Smooth muscle cell (in vitro differentiated cells): Measurements from ENCODE around the gene SIN3A. TPM values are rescaled to one million over a fixed set of nuclear protein-coding genes. Genes with fewer than 3 reads are reported as not detected.

ENCODE experiments used
- DNase-seq: peaks from one replicate; lab custom pipeline; 2025; ENCODE audit not compliant: unreplicated experiment; lab: John Stamatoyannopoulos, UW
- H2AFZ ChIP-seq: fragments of 200-600 bp; sonication (generic); 2 replicates; pipeline ENCODE4 v1.6.0; 2016; ENCODE audit warnings: antibody characterized with exemption, low read depth, mild to moderate bottlenecking
- H3F3A ChIP-seq: fragments of 200-600 bp; sonication (generic); 2 replicates; pipeline ENCODE4 v1.6.0; 2017; ENCODE audit warnings: antibody characterized with exemption, low read depth
- H3K27ac ChIP-seq: fragments of 200-600 bp; sonication (generic); 2 replicates; pipeline ENCODE4 v1.5.1; 2016; ENCODE audit warnings: low read depth, mild to moderate bottlenecking
- H3K27me3 ChIP-seq: fragments of 200-600 bp; sonication (generic); 2 replicates; pipeline ENCODE4 v1.6.1; 2016; ENCODE audit warnings: low read depth, mild to moderate bottlenecking
- H3K36me3 ChIP-seq: fragments of 200-600 bp; sonication (generic); 2 replicates; pipeline ENCODE4 v1.5.1; 2016; ENCODE audit warnings: low read depth
- H3K4me1 ChIP-seq: fragments of 200-600 bp; sonication (generic); 2 replicates; pipeline ENCODE4 v1.5.1; 2016; ENCODE audit warnings: low read depth
- H3K4me2 ChIP-seq: fragments of 200-600 bp; sonication (generic); 2 replicates; pipeline ENCODE4 v1.6.0; 2016; ENCODE audit warnings: mild to moderate bottlenecking
- H3K4me3 ChIP-seq: fragments of 200-600 bp; sonication (generic); 2 replicates; pipeline ENCODE4 v1.5.1; 2016; ENCODE audit warnings: mild to moderate bottlenecking
- H3K79me2 ChIP-seq: fragments of 200-600 bp; sonication (generic); 2 replicates; pipeline ENCODE4 v1.6.0; 2016; ENCODE audit warnings: low read depth, mild to moderate bottlenecking
- H3K9ac ChIP-seq: fragments of 200-600 bp; sonication (generic); 2 replicates; pipeline ENCODE4 v1.6.0; 2016; ENCODE audit warnings: low read depth
- H3K9me3 ChIP-seq: fragments of 200-600 bp; sonication (generic); replicated peaks from 2 replicates; pipeline ENCODE4 v1.5.1; 2016; ENCODE audit warnings: low read depth
- H4K20me1 ChIP-seq: fragments of 200-600 bp; sonication (generic); 2 replicates; pipeline ENCODE4 v1.6.0; 2016; ENCODE audit warnings: low read depth
- WGBS: methylation state at CpG from one replicate; pipeline ENCODE4 v1.1.7; 2016; ENCODE audit warnings: low lambda C conversion rate; 5-methylcytosine and 5-hydroxymethylcytosine counted together
- polyA plus RNA-seq: library from polyadenylated mRNA; unstranded; fragments of >200 nt; fragmentation: Nextera tagmentation; extraction: Ambion mirVana; gene quantifications from 2 replicates; pipeline ENCODE4 v1.2.1, GENCODE V29; 2016
- total RNA-seq: library from RNA; depleted of rRNA; stranded (reverse); fragments of >200 nt; gene quantifications from 2 replicates; pipeline ENCODE4 v1.2.3, GENCODE V29; 2014
- TF ChIP-seq, protein P1 (sequence below): fragments of 200-600 bp; sonication (generic); IDR thresholded peaks from 2 replicates; pipeline ENCODE4 v1.5.1; 2017; ENCODE audit warnings: borderline replicate concordance, mild to moderate bottlenecking, antibody characterized with exemption; ENCODE audit not compliant: insufficient read depth, poor library complexity, severe bottlenecking

SIN3A gene
- total and polyA plus RNA-seq, 2 experiments from 2014 or later, result 12.0 to 40.7 TPM

DNA sequence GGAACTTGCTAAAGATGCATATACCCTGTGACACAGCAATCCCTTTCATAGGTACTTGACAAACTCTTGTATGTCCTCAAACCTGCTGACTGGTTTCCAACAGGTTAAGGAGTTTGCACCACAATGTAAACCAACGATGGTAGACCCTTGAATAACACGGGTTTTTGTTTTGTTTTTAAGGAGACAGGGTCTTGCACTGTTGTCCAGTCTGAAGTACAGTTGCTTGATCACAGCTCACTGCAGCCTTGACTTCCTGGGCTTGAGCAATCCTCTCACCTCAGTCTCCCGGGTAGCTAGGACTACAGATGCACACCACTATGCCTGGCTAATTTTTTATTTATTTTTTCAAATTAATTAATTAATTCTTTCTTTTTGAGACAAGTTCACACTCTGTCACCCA is 23.3 kb downstream of the SIN3A start:
- peaks cover 98% of the 10 kb centered on the region for H4K20me1 ChIP-seq
- no peak overlapping the region for H3K4me3 ChIP-seq
- peaks cover 13% of the 10 kb centered on the region for H3K36me3 ChIP-seq
- H3K4me1 ChIP-seq, result peaks cover 15% of the 10 kb centered on the region
- no peak overlapping the region for H3K27ac ChIP-seq
- no peaks in the 10 kb centered on the region for H3K27me3 ChIP-seq
- no peak for DNase-seq
- WGBS, result 98% methylated on average over 3 of the region's 3 CpGs
- no peaks in the 10 kb centered on the region for H3K9me3 ChIP-seq
- no peak overlapping the region for H3K4me2 ChIP-seq
- no peak overlapping the region for H3K9ac ChIP-seq
- peaks cover 43% of the 10 kb centered on the region for H3K79me2 ChIP-seq
- TF ChIP-seq, protein P1, sequence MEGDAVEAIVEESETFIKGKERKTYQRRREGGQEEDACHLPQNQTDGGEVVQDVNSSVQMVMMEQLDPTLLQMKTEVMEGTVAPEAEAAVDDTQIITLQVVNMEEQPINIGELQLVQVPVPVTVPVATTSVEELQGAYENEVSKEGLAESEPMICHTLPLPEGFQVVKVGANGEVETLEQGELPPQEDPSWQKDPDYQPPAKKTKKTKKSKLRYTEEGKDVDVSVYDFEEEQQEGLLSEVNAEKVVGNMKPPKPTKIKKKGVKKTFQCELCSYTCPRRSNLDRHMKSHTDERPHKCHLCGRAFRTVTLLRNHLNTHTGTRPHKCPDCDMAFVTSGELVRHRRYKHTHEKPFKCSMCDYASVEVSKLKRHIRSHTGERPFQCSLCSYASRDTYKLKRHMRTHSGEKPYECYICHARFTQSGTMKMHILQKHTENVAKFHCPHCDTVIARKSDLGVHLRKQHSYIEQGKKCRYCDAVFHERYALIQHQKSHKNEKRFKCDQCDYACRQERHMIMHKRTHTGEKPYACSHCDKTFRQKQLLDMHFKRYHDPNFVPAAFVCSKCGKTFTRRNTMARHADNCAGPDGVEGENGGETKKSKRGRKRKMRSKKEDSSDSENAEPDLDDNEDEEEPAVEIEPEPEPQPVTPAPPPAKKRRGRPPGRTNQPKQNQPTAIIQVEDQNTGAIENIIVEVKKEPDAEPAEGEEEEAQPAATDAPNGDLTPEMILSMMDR, result no peak
- H2AFZ ChIP-seq, result no peak overlapping the region
- peaks cover 2% of the 10 kb centered on the region for H3F3A ChIP-seq

DNA sequence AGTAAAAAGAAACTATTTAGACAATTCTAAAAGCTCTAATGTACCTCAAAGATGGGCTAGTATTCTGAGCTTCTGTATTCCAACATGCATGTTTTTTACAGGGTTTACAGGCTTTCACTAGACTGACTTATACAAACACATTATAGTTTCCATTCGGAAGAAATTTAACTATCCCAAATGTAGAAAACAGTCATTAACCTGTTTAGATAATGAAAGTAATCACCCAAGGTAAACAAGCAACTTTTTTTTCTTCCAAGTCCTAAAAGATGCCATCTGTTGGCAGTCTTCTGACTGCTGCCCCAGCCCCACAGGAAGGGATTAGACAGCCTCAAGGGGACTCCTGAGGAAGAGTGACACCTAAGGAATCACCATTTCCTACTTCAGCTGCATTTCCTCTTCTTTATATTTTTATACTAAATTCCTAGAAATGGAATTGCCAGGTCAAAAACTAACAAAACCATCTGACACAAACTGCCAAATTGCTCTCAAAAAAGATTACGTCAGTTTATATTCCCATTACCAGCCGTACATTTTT is 25.5 kb downstream of the SIN3A start:
- no peak overlapping the region for H3K9ac ChIP-seq
- H3K79me2 ChIP-seq, result peaks cover 44% of the 10 kb centered on the region
- H3K27ac ChIP-seq, result no peak overlapping the region
- H3K4me3 ChIP-seq, result no peak overlapping the region
- H3K27me3 ChIP-seq, result no peaks in the 10 kb centered on the region
- peaks cover 1% of the 10 kb centered on the region for H3K4me1 ChIP-seq
- peaks cover 98% of the 10 kb centered on the region for H4K20me1 ChIP-seq
- H3K9me3 ChIP-seq, result no peaks in the 10 kb centered on the region
- DNase-seq, result no peak
- H3F3A ChIP-seq, result no peaks in the 10 kb centered on the region
- TF ChIP-seq, protein P1, result no peak
- H3K4me2 ChIP-seq, result no peak overlapping the region
- peaks cover 16% of the 10 kb centered on the region for H3K36me3 ChIP-seq
- 98% methylated on average over 3 of the region's 3 CpGs for WGBS
- no peak overlapping the region for H2AFZ ChIP-seq

DNA sequence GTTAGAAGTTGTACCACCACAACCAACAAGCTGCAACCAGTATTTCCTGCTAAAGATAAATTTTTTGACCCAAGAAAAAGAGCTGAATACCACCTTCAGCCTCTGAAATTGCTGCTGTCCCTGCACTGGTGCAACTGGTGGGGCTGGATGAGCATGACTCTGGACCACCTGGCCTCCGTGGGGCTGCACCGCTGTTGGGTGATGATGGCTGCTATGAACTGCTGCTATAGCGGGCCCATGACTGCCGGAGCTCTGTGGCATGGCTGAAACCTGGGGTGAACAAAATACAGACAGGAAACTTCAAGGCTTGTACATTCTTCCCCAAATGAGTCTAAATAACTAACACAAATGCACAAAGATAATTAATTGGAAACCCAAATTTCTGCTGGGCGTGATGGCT is 28.9 kb downstream of the SIN3A start:
- peaks cover 12% of the 10 kb centered on the region for H3K79me2 ChIP-seq
- H3K9me3 ChIP-seq, result no peaks in the 10 kb centered on the region
- H3K4me1 ChIP-seq, result no peaks in the 10 kb centered on the region
- no peaks in the 10 kb centered on the region for H3K27me3 ChIP-seq
- no peaks in the 10 kb centered on the region for H3F3A ChIP-seq
- peaks cover 9% of the 10 kb centered on the region for H3K36me3 ChIP-seq
- DNase-seq, result no peak
- H3K4me2 ChIP-seq, result no peak overlapping the region
- no peak overlapping the region for H3K27ac ChIP-seq
- no peak overlapping the region for H3K4me3 ChIP-seq
- no peak overlapping the region for H2AFZ ChIP-seq
- 97% methylated on average over 5 of the region's 5 CpGs for WGBS
- peaks cover 85% of the 10 kb centered on the region for H4K20me1 ChIP-seq
- TF ChIP-seq, protein P1, result no peak
- no peak overlapping the region for H3K9ac ChIP-seq

DNA sequence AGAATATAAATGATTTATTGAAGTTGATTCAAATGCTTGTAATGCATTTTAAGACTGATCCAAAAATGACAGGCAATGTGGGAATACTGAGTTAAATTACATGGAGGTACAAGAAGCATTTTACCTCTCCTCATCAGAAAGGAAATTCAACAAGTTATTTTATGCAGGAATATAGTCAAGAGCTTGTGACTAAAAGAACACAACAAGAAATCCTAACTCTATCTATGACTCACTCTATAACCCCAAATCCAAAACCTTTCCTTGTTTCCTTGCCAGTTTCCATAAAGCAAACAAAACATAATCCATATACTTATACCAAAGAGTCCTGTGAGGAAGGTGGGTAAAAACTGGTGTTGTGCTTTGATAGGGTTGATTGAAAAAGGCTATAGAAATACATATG is 30.8 kb downstream of the SIN3A start:
- peaks cover 7% of the 10 kb centered on the region for H3K79me2 ChIP-seq
- TF ChIP-seq, protein P1, result no peak
- no peaks in the 10 kb centered on the region for H3F3A ChIP-seq
- no peak overlapping the region for H3K27ac ChIP-seq
- H3K9ac ChIP-seq, result no peak overlapping the region
- H3K4me2 ChIP-seq, result no peak overlapping the region
- no peak overlapping the region for H3K4me3 ChIP-seq
- DNase-seq, result no peak
- H4K20me1 ChIP-seq, result peaks cover 73% of the 10 kb centered on the region
- H3K36me3 ChIP-seq, result peaks cover 7% of the 10 kb centered on the region
- no peak overlapping the region for H2AFZ ChIP-seq
- no peaks in the 10 kb centered on the region for H3K27me3 ChIP-seq
- H3K9me3 ChIP-seq, result no peaks in the 10 kb centered on the region
- H3K4me1 ChIP-seq, result no peaks in the 10 kb centered on the region
